ENCODE measurements around the gene UQCC5.
"Not testable (repeated sequence)": the region's sequence is repeated elsewhere in the genome, so short reads cannot be mapped to it uniquely, and the experiment has no call there.

The UQCC5 gene

GRCh38 chr3:52523386-52524257 lies 12.8 kb upstream of the UQCC5 start:
- no peak for DNase-seq (ENCODE audit: low spot score)

GRCh38 chr3:52524258-52524751 lies 12.1 kb upstream of the UQCC5 start:
- DNase-seq (ENCODE audit: low spot score): no peak

- DNase-seq (ENCODE audit: low spot score): no peak
Observed at GRCh38 chr3:52524752-52525679, 11.4 kb upstream of the UQCC5 start.

- no peak for DNase-seq (ENCODE audit: low spot score)
Observed at GRCh38 chr3:52525680-52526561, 10.5 kb upstream of the UQCC5 start.

GRCh38 chr3:52526671-52527038 lies 9.8 kb upstream of the UQCC5 start:
- not testable (repeated sequence) for DNase-seq (ENCODE audit: low spot score)

- no peak for DNase-seq (ENCODE audit: low spot score)
Observed at GRCh38 chr3:52527039-52527731, 9.2 kb upstream of the UQCC5 start.

GRCh38 chr3:52527732-52528585 lies 8.4 kb upstream of the UQCC5 start:
- no peak for DNase-seq (ENCODE audit: low spot score)

GRCh38 chr3:52528586-52529375 lies 7.6 kb upstream of the UQCC5 start:
- no peak for DNase-seq (ENCODE audit: low spot score)

- no peak for DNase-seq (ENCODE audit: low spot score)
Observed at GRCh38 chr3:52529376-52530333, 6.8 kb upstream of the UQCC5 start.

GRCh38 chr3:52530918-52531826 lies 5.2 kb upstream of the UQCC5 start:
- DNase-seq (ENCODE audit: low spot score): no peak

GRCh38 chr3:52531860-52532516 lies 4.4 kb upstream of the UQCC5 start:
- no peak for DNase-seq (ENCODE audit: low spot score)

GRCh38 chr3:52532517-52532837 lies 3.9 kb upstream of the UQCC5 start:
- DNase-seq (ENCODE audit: low spot score): no peak

- DNase-seq (ENCODE audit: low spot score): no peak
Observed at GRCh38 chr3:52532838-52533622, 3.4 kb upstream of the UQCC5 start.

GRCh38 chr3:52533623-52534280 lies 2.7 kb upstream of the UQCC5 start, which contains the start of gene NT5DC2:
Gene NT5DC2, minus strand, starts transcription at chr3:52533857. Its CDS starts 120 bp downstream, at chr3:52533737.
- DNase-seq (ENCODE audit: low spot score): peak; percentile 45

All from CD4-positive, alpha-beta T cell treated with Interleukin-6 at 100 ng/mL for 8 hours (primary cell).